ENCODE measurements around the gene CDC42EP1.
"Not testable (repeated sequence)": the region's sequence is repeated elsewhere in the genome, so short reads cannot be mapped to it uniquely, and the experiment has no call there.

Gene CDC42EP1

DNA sequence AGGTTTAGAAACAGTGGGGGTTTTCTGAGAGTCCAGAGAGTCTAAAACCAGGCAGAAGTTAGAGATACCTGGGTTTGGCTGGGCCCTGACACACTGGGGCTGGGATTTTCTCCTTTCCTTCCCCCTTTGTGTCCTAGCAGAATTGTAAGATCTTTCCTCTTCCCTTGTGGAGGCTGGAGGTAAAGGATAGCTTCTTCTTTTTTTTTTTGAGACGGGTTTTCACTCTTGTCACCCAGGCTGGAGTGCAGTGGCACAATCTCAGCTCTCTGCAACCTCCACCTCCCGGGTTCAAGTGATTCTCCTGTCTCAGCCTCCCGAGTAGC, 49.8 kb downstream of the CDC42EP1 start:
- not testable (repeated sequence) for DNase-seq

GRCh38 chr22:37610480-37611129, 50.3 kb downstream of the CDC42EP1 start:
- DNase-seq: peak in 6 of 56 donors; percentile 20 to 27 (median 21)

GRCh38 chr22:37611207-37611606, 50.9 kb downstream of the CDC42EP1 start:
- DNase-seq: no peak

GRCh38 chr22:37616201-37617083, 56.2 kb downstream of the CDC42EP1 start:
- DNase-seq: no peak

DNA sequence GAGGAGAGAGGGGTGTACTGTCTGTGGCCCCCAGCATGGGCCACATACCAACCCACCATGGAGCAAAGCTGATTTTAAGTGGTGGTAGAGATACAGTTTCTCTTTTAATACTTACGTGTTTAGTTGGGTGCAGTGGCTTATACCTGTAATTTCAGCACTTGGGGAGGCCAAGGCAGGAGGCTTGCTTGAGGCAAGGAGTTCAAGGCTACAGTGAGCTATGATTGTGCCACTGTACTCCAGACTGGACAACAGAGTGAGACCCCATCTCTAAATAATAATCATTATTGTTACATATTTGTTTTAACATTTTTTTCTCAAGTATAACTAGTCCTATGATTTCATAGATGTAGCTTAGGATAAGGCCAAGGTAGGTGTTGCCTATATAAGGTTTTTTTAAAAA, 57.2 kb downstream of the CDC42EP1 start:
- DNase-seq: no peak

GRCh38 chr22:37618072-37618656, 57.9 kb downstream of the CDC42EP1 start:
- DNase-seq: no peak

DNA sequence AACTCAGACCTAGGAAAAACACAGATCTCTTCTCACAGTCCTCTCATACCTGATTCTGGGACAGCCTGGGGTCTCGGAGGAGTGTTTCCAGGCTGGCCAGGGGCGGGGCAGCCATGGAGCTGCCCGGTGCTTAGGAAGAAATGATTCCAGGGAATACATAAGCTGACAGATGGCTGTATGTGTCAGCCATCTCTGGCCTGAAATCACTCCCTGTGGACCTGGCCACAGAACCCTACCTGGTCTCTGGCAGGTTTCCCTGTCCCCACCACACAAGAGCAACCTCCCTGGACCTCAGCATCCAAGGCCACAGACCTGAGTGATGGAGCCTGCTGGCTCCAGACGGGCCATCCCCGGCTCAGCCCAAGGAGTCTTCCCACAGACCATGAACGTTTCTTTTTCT, 58.4 kb downstream of the CDC42EP1 start:
- no peak for DNase-seq

All from nucleus accumbens (tissue), 56 donors.